Tibial nerve (tissue), 4 donors: ENCODE results near the gene SLC27A1.

Source experiments
- CTCF ChIP-seq, 5 experiments: fragments of 200-600 bp in 3 of 5; fragments of 450-650 bp in 2 of 5; sonication (generic) in 3 of 5; IDR thresholded peaks; one replicate each; pipeline ENCODE4 v1.5.1; 2016 to 2019; ENCODE audit warnings: antibody characterized with exemption in 5 of 5, mild to moderate bottlenecking in 3 of 5, moderate library complexity in 2 of 5
- EP300 ChIP-seq, 2 donors: sonication (generic); formaldehyde crosslinking; IDR thresholded peaks; one replicate each; pipeline ENCODE4 v1.6.1; 2017; ENCODE audit warnings: antibody characterized with exemption in 2 of 2, mild to moderate bottlenecking in 1 of 2
- POLR2A ChIP-seq, 2 donors: fragments of 450-650 bp; IDR thresholded peaks; one replicate each; pipeline ENCODE4 v1.6.1; 2017; ENCODE audit warnings: antibody characterized with exemption in 2 of 2, mild to moderate bottlenecking in 2 of 2, moderate library complexity in 2 of 2

- TF ChIP-seq POLR2A (IDR thresholded peaks at IDR 0.05) (no peak), CTCF (IDR thresholded peaks at IDR 0.05) (no peak), EP300 (IDR thresholded peaks at IDR 0.05) (no peak)
Measured at GRCh38 chr19:17484520-17485185, 14.3 kb downstream of the SLC27A1 start.
